Breast epithelium (tissue), 4 donors: ENCODE data around the gene PRKG1. TPM values are rescaled to one million over a fixed set of nuclear protein-coding genes. Genes with fewer than 3 reads are reported as not detected.
A peak's percentile ranks its signal among the peaks of the same experiment; 100 is the strongest.

Experiments
- DNase-seq, 2 donors: peaks; one replicate each; pipeline ENCODE4 v3.0.0-alpha.2; 2019; ENCODE audit warnings: low spot score in 2 of 2
- H3K27ac ChIP-seq, 2 donors: fragments of 200-600 bp; sonication (generic) in 1 of 2; one replicate each; pipeline ENCODE4 v1.5.1; 2016 to 2019; ENCODE audit warnings: mild to moderate bottlenecking in 1 of 2
- H3K27me3 ChIP-seq, 2 donors: fragments of 200-600 bp; sonication (generic) in 1 of 2; one replicate each; pipeline versions ENCODE4 v1.5.1 to v1.6.0; 2017 to 2019; ENCODE audit warnings: control low read depth in 1 of 2, mild to moderate bottlenecking in 1 of 2
- H3K36me3 ChIP-seq: fragments of 200-600 bp; one replicate; pipeline ENCODE4 v1.5.1; 2019
- H3K4me1 ChIP-seq, 2 donors: fragments of 200-600 bp; sonication (generic); one replicate each; pipeline ENCODE4 v1.5.1; 2016 to 2019; ENCODE audit warnings: control low read depth in 1 of 2
- H3K4me3 ChIP-seq, 3 donors: fragments of 200-600 bp; sonication (generic); 1 replicate in 2 of 3; 2 replicates in 1 of 3; pipeline ENCODE4 v1.5.1; 2016 to 2019; ENCODE audit warnings: mild to moderate bottlenecking in 3 of 3, moderate library complexity in 2 of 3
- H3K9me3 ChIP-seq, 2 donors: fragments of 200-600 bp; sonication (generic) in 1 of 2; one replicate each; pipeline ENCODE4 v1.5.1; 2016 to 2019; ENCODE audit warnings: control low read depth in 1 of 2
- CTCF ChIP-seq, 3 donors: fragments of 450-650 bp; IDR thresholded peaks; one replicate each; pipeline ENCODE4 v1.5.1; 2016 to 2017; ENCODE audit warnings: antibody characterized with exemption in 3 of 3, mild to moderate bottlenecking in 3 of 3, moderate library complexity in 3 of 3
- POLR2A ChIP-seq: fragments of 450-650 bp; IDR thresholded peaks from one replicate; pipeline ENCODE4 v1.6.1; 2016; ENCODE audit warnings: antibody characterized with exemption, mild to moderate bottlenecking, moderate library complexity
- POLR2AphosphoS5 ChIP-seq, 3 donors: sonication (generic); formaldehyde crosslinking; IDR thresholded peaks; one replicate each; pipeline ENCODE4 v1.6.1; 2017; ENCODE audit warnings: antibody characterized with exemption in 3 of 3
- intact Hi-C: fragments of 100-400 bp; cut with DNase I; formaldehyde crosslinking; loops from one replicate; pipeline ENCODE4 v1.15.1; 2023; ENCODE audit warnings: low total_unique reads
- total RNA-seq, 3 donors: library from RNA; depleted of rRNA; stranded (reverse); fragments of >200 nt; gene quantifications; one replicate each; pipeline ENCODE4 v1.1.0, GENCODE V29; 2016

Gene PRKG1
- total RNA-seq, 3 donors from 2014 or later = 10.9 to 36.9 (median 19.7) TPM

DNA sequence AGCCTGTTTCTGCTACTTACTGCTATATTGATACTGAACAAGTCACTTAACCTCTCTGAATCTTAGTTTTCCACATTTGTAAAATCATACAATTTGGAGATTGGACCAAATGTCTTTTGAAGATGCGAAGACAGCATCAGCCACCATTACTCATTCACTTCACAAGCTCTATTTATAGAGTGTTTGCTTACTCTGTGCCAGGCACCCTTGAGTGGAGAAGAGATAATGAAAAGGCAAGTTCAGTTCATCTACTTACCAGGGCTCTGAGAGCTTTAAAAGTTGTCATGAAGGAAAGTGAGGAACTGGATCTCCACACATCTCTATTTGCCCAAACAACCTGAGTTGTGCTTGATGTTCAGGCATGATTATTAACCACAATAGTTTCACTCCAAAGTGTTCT, 347.6 kb downstream of the PRKG1 start:
- Histone ChIP-seq H3K27ac (peak overlapping the region in 1 of 2 donors; percentile 73), H3K27me3 (no peaks in the 10 kb centered on the region), H3K4me3 (no peak overlapping the region), H3K4me1 (no peaks in the 10 kb centered on the region), H3K9me3 (no peaks in the 10 kb centered on the region), H3K36me3 (no peaks in the 10 kb centered on the region)
- intact Hi-C loops = no loop called here
- TF ChIP-seq POLR2AphosphoS5 (IDR thresholded peaks at IDR 0.05) (no peak), POLR2A (no peak), CTCF (IDR thresholded peaks at IDR 0.05) (no peak)
- DNase-seq = no peak

DNA sequence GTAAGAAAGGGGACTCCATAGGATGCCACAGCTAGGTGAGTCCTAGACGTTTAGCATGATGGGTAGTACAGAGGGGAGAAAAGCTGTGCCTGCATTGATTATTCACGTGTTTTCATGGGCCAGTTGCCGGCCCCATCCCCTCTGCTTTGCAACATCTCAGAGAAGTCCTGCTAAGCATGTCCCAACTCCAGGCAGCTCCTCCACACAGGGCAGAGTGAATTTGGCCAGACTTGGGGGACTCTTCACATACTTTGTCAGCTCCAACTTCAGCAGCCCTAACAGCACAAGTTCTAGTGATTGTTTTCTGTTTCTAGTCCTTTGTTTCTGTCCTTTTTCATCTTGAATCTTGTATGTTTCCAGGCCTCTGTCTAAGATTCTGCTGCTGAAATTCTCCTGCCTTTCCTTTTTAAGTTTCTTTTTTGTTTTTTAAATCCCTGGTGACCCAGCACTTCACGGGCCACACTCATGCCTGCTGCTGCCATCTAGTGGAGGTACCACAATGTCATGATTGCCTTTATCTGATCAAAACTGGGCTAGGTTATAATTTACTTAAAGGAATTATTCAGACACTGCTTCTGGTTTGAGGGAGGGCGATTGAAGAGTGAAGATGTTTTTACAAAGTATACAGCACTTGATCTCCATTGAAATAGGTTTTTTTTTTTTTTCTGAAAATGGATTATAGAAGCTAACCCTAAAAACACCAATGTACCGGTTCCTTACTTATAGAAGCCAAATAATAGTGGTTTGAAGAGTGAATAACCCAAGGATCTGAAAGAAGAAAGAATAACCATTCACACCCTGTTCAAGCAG, 348.2 kb downstream of the PRKG1 start:
- DNase-seq = peak in 1 of 2 donors; percentile 39
- intact Hi-C loops = no loop called here
- no peaks in the 10 kb centered on the region for H3K27me3 ChIP-seq
- no peaks in the 10 kb centered on the region for H3K4me1 ChIP-seq
- peak overlapping the region in 1 of 2 donors; percentile 73 for H3K27ac ChIP-seq
- peak; percentile 45 to 75 (median 73) for TF ChIP-seq CTCF (IDR thresholded peaks at IDR 0.05)
- no peak for TF ChIP-seq POLR2A
- no peaks in the 10 kb centered on the region for H3K36me3 ChIP-seq
- no peaks in the 10 kb centered on the region for H3K9me3 ChIP-seq
- H3K4me3 ChIP-seq = no peak overlapping the region

- no peaks in the 10 kb centered on the region for H3K36me3 ChIP-seq
- H3K9me3 ChIP-seq = no peaks in the 10 kb centered on the region
- H3K27me3 ChIP-seq = no peaks in the 10 kb centered on the region
- no peak overlapping the region for H3K4me3 ChIP-seq
- no peak overlapping the region for H3K27ac ChIP-seq
- no peak for DNase-seq
- no peaks in the 10 kb centered on the region for H3K4me1 ChIP-seq
- TF ChIP-seq POLR2A (no peak), POLR2AphosphoS5 (IDR thresholded peaks at IDR 0.05) (no peak), CTCF (IDR thresholded peaks at IDR 0.05) (no peak)
- intact Hi-C loops = no loop called here
Observed at GRCh38 chr10:51423121-51423452, 348.8 kb downstream of the PRKG1 start.

GRCh38 chr10:51425431-51425830, 351.1 kb downstream of the PRKG1 start:
- TF ChIP-seq POLR2A = no peak
- TF ChIP-seq POLR2AphosphoS5 (IDR thresholded peaks at IDR 0.05) = no peak
- no peak for TF ChIP-seq CTCF (IDR thresholded peaks at IDR 0.05)

GRCh38 chr10:51427758-51428157, 353.5 kb downstream of the PRKG1 start:
- no peak for DNase-seq
- Histone ChIP-seq H3K9me3 (no peaks in the 10 kb centered on the region), H3K4me1 (no peaks in the 10 kb centered on the region), H3K36me3 (no peaks in the 10 kb centered on the region), H3K4me3 (no peak overlapping the region), H3K27ac (no peak overlapping the region), H3K27me3 (no peaks in the 10 kb centered on the region)
- intact Hi-C loops = no loop called here
- TF ChIP-seq CTCF (IDR thresholded peaks at IDR 0.05) = no peak
- TF ChIP-seq POLR2A = no peak
- TF ChIP-seq POLR2AphosphoS5 (IDR thresholded peaks at IDR 0.05) = no peak

More at GRCh38 chr10:51425431-51425830, 351.1 kb downstream of the PRKG1 start:
- intact Hi-C loops = no loop called here
- DNase-seq = no peak
- Histone ChIP-seq H3K4me1 (no peaks in the 10 kb centered on the region), H3K27me3 (no peaks in the 10 kb centered on the region), H3K4me3 (no peak overlapping the region), H3K9me3 (no peaks in the 10 kb centered on the region), H3K27ac (no peak overlapping the region), H3K36me3 (no peaks in the 10 kb centered on the region)
